Stimulated activated CD4-positive, alpha-beta T cell treated with anti-CD3 and anti-CD28 coated beads, Interleukin-4, amount 100 ng/mL, for 1 hour (primary cell): ENCODE results near the gene TST.

ENCODE experiments used
- DNase-seq: peaks from one replicate; pipeline ENCODE4 v3.0.0-alpha.2; 2020

TST gene

DNA sequence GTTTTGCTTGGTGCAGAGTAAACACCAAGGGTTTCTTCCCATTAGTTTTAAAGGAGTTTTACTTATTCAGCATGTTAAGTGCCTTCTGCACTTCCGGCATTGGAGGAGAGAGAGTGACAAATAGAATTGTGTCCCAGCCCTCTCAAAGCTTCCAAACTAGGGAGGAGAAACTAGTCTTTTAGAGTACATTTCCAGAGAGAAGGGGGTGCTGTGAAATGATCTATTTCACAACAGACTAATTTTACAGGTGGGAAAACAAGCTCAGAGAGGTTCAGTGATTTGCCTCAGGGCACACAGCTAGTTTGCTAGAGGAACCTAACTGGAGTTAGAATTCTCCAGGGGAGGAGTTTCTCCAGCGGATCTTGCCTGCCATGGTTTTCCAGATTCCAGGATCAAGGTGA lies 12.9 kb upstream of the TST start:
- no peak for DNase-seq

DNA sequence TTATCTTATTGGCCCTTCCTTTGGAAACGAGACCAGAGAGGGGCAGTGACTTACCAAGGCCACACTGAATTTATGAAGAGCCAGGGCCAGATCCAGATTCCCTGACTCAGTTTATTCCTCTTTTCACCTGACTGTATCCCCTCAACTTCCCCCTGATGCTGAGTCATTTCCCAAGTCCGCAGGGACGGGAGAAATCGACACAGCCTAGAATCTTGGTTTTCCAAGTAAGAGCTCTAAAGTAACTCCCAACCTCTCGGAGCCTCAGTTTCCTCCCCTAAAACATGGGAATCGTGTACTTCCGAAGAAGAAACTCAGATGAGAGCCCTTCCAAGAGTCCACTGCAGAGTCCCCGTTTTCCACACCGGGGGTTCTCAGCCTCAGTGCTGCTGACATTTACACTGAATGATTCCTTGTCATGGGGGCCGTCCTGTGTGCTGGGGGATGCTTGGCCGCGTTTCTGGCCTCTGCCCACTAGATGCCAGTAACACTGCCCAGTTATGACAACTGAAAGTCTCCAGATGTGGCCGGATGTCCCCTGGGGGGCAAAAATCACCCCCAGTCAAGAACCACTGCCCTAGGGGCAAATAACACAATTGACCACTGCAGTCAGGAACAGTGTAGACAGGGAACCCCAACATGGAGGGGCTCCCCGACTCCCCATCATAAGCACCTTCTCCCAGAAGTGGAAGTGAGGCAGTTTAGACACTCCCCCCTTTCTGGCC lies 11.5 kb upstream of the TST start:
- DNase-seq, result no peak

DNA sequence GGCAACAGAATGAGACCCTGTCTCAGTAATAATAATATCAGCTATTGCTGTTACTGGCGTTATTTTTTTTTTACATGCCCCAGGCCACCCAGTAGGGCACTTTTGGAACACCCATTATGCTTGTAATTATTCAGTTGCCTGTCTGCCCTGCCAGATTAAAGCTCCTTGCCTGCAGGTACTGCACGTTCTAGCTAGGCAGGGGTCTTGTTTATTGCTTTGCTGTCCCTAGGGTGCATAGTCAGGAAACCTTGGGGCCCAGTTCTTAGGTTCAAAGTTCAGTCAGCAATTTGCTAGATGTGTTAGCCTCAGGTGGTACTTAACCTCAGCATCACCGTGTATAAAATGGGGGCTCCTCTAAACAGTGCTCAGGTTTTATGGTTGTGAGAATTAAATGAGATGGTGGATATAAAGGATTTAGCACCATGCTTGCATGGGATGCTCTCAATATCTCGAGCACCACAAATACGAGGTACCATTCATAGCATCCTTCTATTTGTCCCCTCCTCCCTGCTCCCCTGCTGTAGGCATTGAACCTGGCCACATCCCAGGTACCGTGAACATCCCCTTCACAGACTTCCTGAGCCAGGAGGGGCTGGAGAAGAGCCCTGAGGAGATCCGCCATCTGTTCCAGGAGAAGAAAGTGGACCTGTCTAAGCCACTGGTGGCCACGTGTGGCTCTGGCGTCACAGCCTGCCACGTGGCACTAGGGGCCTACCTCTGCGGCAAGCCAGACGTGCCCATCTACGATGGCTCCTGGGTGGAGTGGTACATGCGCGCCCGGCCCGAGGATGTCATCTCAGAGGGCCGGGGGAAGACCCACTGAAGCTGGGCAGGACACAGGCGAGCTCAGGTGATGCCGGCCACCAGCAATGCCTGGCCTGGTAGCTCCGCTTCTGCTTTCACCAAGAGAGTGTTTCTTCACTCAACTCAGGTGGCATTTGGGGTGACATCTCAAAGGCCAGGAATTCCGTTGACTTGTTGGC lies 9.7 kb upstream of the TST start:
- DNase-seq, result no peak

GRCh38 chr22:37027556-37027955 lies 8.3 kb upstream of the TST start:
- no peak for DNase-seq

DNA sequence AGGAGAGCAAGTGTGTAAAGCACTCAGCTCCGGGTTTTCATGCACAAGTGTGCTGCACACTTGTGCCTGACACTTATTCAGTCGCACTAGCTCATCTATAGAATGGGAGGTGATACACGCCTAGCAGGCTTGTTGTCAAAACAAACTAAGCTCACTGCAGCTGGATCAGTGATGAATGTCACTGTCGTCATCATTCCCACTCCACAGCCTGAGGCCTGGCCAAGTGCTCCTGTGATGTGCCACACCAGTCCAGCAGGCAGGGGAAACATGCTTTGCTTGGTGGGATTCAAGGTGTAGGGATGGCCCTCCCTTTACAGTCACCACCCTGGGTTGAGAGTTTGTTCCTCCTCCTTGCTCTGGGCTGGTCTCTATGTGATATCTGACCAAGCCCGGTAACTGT lies 7.1 kb upstream of the TST start:
- no peak for DNase-seq

- no peak for DNase-seq
Measured at GRCh38 chr22:37025500-37026070, 6.3 kb upstream of the TST start.

- no peak for DNase-seq
Measured at GRCh38 chr22:37024339-37025157, 5.3 kb upstream of the TST start.

DNA sequence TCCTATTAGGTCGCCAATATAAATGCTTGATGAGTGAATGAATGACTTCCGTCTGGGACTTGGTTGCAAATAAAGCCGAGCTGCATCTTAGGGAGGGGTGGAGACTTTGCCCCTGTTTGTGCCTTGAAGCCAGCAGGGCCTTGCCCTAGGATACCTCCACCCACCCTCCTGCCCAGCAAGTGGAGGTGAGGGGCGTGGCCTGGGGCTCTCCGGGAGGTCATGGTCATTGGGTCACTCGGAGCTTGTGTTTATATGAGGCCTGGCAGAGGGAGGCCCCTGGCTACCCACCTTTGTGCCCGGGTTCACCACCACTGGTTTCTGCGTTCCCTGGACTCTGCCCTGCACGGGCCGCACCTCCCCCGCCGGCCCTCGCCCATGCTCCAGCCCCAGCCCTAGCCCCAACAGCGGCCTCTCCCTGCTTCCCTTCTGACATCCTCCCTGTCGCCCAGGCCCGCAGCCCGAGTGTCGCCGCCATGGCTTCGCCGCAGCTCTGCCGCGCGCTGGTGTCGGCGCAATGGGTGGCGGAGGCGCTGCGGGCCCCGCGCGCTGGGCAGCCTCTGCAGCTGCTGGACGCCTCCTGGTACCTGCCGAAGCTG lies 4.6 kb upstream of the TST start:
- no peak for DNase-seq

GRCh38 chr22:37022483-37023337 lies 3.5 kb upstream of the TST start:
- no peak for DNase-seq

- DNase-seq, result peak; percentile 61
Measured at GRCh38 chr22:37021710-37022482, 2.6 kb upstream of the TST start.

DNA sequence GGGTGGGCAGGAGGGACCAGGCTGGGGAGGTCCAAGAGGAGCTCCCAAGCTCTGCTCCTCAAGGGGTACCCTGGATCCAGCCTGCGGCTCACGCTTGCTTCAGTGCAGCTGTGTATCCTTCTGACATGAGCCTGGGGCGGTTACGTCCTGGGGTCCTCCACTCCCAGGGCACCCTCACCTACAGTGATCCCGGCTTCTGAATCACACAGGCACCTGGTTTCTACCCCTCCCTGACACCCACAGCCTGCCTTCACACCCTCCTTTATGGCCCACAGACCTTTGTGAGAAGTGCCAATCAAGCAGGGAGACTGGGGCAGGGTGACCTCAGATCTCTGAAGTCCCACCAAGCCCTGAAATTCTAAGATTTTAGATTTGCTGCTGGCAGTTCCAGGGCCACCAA lies 1.8 kb upstream of the TST start:
- DNase-seq, result no peak

- no peak for DNase-seq
Measured at GRCh38 chr22:37020192-37020479, 889 bp upstream of the TST start.

GRCh38 chr22:37018815-37019308 lies 385 bp downstream of the TST start:
- DNase-seq, result no peak

DNA sequence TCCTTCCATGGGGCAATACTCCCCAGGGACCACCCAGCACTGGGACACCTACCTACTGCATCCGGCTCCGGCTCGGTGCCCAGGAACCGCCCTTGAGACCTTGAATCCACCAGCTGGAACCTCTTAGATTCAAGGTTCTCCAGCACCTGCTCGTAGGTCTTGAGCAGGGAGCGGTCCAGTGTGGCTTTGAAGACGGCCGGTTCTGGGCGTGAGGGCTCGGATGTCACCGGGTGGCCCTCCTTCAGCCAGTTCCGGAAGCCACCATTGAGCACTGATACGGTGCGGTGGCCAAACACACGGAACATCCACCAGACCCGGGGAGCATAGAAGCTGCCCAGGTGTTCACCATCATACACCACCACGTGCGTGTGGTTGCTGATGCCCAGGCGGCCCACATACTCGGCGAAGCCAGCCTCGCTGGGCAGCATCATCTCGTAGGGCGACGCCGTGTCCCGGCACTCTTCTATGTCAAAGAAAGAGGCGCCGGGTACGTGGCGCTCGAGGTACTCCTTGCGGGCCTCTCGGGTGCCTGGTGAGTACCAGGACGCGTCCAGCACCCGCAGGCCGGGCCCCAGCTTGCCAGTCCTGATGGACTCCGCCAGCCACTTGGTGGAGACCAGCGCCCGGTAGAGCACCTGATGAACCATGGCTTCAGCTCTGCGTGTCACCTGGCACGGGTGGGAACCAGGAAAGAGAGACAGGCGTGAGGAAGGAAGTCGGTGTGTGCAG lies 997 bp downstream of the TST start:
- no peak for DNase-seq

GRCh38 chr22:37017356-37017755 lies 1.9 kb downstream of the TST start:
- DNase-seq, result no peak

GRCh38 chr22:37016134-37016910 lies 2.9 kb downstream of the TST start:
- DNase-seq, result no peak

- no peak for DNase-seq
Measured at GRCh38 chr22:37015587-37015878, 3.7 kb downstream of the TST start.

DNA sequence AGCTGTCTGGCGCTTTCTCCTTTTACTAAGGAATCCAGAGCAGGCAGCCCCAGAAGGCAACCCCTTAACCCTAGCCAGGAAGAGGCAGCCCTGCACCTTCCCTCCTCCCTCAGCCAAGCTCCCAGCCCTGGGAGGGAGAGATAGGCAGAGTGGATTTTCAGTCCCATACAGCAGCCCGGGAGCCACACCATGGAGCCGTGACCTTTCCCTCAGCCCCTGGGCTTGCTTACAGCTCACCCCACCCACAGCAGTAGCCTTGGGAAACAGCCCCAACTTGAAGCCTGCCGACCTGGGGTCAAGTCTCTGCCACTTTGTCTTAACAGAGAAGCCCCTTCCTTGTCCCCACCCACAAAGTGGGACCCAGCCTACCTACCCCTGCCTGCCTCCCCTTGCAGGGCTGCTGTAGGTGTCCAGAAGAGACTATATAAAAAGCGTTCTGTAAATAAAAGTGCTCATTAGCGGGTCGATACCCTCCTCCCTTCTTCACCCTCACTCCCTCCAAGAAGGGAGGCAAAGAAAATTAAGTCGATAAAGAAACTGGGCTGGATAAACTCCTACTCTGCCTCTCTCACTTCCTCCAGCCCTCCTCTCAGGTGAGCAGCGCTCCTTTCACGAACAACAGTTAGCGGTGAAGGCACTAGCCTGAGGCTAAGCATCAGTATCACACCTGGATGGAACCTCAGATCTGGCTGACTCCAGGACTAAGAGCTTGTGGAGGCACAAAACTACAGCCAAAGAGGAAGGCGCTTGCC lies 4.2 kb downstream of the TST start:
- no peak for DNase-seq

DNA sequence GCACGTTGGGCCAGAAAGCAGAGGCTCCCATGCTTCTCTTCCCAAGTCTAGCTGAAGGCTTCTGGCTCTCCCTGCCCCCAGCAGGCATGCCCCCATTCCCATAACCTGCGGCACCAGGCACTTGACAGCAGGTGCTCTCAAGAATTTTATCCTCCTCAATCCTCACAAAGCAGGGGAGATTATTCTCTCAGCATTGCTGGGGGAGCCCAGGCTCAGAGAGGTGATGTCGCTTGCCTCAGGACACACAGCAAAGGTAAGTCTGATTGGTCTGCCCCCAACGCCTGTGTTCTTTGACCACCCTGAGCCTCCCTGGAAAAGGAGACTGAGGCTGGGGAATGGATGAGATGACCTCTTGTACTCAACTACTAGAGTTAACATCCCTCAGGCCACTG lies 4.8 kb downstream of the TST start:
- no peak for DNase-seq
